Progenitor cell of endocrine pancreas (in vitro differentiated cells): ENCODE data around the gene PIP. TPM values are rescaled to one million over a fixed set of nuclear protein-coding genes. Genes with fewer than 3 reads are reported as not detected.
"Not testable (repeated sequence)": the region's sequence is repeated elsewhere in the genome, so short reads cannot be mapped to it uniquely, and the experiment has no call there.

ENCODE experiments used
- DNase-seq: peaks from one replicate; pipeline ENCODE4 v3.0.0; 2021; ENCODE audit warnings: low spot score; ENCODE audit not compliant: unreplicated experiment
- H3K27ac Mint-ChIP-seq: 2 replicates; pipeline ENCODE4 v1.8.0; 2021; ENCODE audit warnings: mild to moderate bottlenecking, moderate library complexity, mixed read lengths
- H3K27me3 Mint-ChIP-seq: 2 replicates; pipeline ENCODE4 v1.8.0; 2021; ENCODE audit warnings: mixed read lengths
- H3K36me3 Mint-ChIP-seq: 2 replicates; pipeline ENCODE4 v1.8.0; 2022; ENCODE audit warnings: mixed read lengths; ENCODE audit not compliant: insufficient read depth
- H3K4me1 Mint-ChIP-seq: 2 replicates; pipeline ENCODE4 v1.8.0; 2021; ENCODE audit warnings: low read depth, mixed read lengths
- H3K4me3 Mint-ChIP-seq: 2 replicates; pipeline ENCODE4 v1.8.0; 2021; ENCODE audit warnings: low read depth, mild to moderate bottlenecking, moderate library complexity, mixed read lengths
- H3K9me3 Mint-ChIP-seq: 2 replicates; pipeline ENCODE4 v1.8.0; 2021; ENCODE audit warnings: low read depth, mixed read lengths
- long read RNA-seq: library from polyadenylated mRNA; unstranded; transcript quantifications from one replicate; pipeline ENCODE4 v2.0.0, GENCODE V29; 2020
- total RNA-seq: library from RNA; stranded (reverse); gene quantifications from 2 replicates; pipeline ENCODE4 v1.2.1, GENCODE V29; 2021
- TF ChIP-seq, protein P1 (sequence below): fragments of 200-600 bp; sonication (generic); IDR thresholded peaks from one replicate; pipeline ENCODE4 v1.5.0; 2021; ENCODE audit warnings: antibody characterized with exemption, mild to moderate bottlenecking; ENCODE audit not compliant: unreplicated experiment

PIP gene, protein sequence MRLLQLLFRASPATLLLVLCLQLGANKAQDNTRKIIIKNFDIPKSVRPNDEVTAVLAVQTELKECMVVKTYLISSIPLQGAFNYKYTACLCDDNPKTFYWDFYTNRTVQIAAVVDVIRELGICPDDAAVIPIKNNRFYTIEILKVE
- not detected in 2 replicates for total RNA-seq
- long read RNA-seq, result 0 reads

GRCh38 chr7:143131781-143132180, at the start of gene PIP:
Gene PIP (plus strand): TSS chr7:143132077. CDS start chr7:143132117, 40 bp downstream.
- Mint-ChIP-seq H3K4me1 (peaks cover 9% of the 10 kb centered on the region), H3K4me3 (no peak within 1 kb of the TSS), H3K27me3 (no peaks in the 10 kb centered on the region), H3K27ac (no peak within 1 kb of the TSS), H3K36me3 (no peaks in the 10 kb centered on the region), H3K9me3 (no peaks in the 10 kb centered on the region)
- DNase-seq, result no peak
- TF ChIP-seq, protein P1, sequence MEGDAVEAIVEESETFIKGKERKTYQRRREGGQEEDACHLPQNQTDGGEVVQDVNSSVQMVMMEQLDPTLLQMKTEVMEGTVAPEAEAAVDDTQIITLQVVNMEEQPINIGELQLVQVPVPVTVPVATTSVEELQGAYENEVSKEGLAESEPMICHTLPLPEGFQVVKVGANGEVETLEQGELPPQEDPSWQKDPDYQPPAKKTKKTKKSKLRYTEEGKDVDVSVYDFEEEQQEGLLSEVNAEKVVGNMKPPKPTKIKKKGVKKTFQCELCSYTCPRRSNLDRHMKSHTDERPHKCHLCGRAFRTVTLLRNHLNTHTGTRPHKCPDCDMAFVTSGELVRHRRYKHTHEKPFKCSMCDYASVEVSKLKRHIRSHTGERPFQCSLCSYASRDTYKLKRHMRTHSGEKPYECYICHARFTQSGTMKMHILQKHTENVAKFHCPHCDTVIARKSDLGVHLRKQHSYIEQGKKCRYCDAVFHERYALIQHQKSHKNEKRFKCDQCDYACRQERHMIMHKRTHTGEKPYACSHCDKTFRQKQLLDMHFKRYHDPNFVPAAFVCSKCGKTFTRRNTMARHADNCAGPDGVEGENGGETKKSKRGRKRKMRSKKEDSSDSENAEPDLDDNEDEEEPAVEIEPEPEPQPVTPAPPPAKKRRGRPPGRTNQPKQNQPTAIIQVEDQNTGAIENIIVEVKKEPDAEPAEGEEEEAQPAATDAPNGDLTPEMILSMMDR, result no peak

- no peak overlapping the region for H3K27ac Mint-ChIP-seq
- TF ChIP-seq, protein P1, result no peak
- H3K4me3 Mint-ChIP-seq, result no peak overlapping the region
- no peaks in the 10 kb centered on the region for H3K4me1 Mint-ChIP-seq
- peaks cover 35% of the 10 kb centered on the region for H3K9me3 Mint-ChIP-seq
- no peaks in the 10 kb centered on the region for H3K27me3 Mint-ChIP-seq
- H3K36me3 Mint-ChIP-seq, result peaks cover 3% of the 10 kb centered on the region
- no peak for DNase-seq
Measured at GRCh38 chr7:143085109-143085508, 46.8 kb upstream of the PIP start.

DNA sequence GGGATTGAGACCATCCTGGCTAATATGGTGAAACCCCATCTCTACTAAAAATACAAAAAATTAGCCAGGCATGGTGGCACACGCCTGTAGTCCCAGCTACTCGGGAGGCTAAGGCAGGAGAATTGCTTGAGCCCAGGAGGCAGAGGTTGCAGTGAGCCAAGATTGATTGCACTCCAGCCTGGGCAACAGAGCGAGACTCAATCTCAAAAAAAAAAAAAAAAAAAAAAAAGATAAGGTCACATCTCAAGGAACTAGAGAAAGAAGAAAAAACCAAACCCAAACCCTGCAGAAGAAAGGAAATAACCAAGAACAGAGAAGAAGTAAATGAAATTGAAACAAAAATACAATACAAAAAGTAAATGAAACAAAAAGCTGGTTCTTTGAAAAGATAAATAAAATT, 46.3 kb upstream of the PIP start:
- not testable (repeated sequence) for H3K27me3 Mint-ChIP-seq, H3K27ac Mint-ChIP-seq, H3K4me1 Mint-ChIP-seq, H3K4me3 Mint-ChIP-seq, H3K36me3 Mint-ChIP-seq, DNase-seq
- peaks cover 35% of the 10 kb centered on the region for H3K9me3 Mint-ChIP-seq

DNA sequence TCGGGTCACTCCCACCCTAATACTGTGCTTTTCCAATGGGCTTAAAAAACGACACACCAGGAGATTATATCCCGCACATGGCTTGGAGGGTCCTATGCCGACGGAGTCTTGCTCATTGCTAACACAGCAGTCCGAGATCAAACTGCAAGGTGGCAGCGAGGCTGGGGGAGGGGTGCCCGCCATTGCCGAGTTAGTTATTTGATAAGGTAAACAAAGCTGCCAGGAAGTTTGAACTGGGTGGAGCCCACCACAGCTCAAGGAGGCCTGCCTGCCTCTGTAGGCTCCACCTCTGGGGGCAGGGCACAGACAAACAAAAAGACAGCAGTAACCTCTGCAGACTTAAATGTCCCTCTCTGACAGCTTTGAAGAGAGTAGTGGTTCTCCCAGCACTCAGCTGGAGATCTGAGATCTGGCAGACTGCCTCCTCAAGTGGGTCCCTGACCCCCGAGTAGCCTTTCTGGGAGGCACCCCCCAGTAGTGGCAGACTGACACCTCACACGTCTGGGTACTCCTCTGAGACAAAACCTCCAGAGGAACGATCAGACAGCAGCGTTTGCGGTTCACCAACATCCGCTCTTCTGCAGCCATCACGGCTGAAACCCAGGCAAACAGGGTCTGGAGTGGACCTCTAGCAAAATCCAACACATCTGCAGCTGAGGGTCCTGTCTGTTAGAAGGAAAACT, 43.2 kb upstream of the PIP start:
- H3K36me3 Mint-ChIP-seq, H3K4me3 Mint-ChIP-seq, H3K27ac Mint-ChIP-seq, DNase-seq, H3K27me3 Mint-ChIP-seq, H3K4me1 Mint-ChIP-seq: not testable (repeated sequence)
- H3K9me3 Mint-ChIP-seq, result peaks cover 24% of the 10 kb centered on the region

- Mint-ChIP-seq H3K27ac (no peak overlapping the region), H3K9me3 (peaks cover 25% of the 10 kb centered on the region), H3K4me3 (no peak overlapping the region), H3K27me3 (no peaks in the 10 kb centered on the region), H3K4me1 (no peaks in the 10 kb centered on the region), H3K36me3 (peaks cover 1% of the 10 kb centered on the region)
- no peak for DNase-seq
- TF ChIP-seq, protein P1, result no peak
Measured at GRCh38 chr7:143096146-143096545, 35.7 kb upstream of the PIP start.

DNA sequence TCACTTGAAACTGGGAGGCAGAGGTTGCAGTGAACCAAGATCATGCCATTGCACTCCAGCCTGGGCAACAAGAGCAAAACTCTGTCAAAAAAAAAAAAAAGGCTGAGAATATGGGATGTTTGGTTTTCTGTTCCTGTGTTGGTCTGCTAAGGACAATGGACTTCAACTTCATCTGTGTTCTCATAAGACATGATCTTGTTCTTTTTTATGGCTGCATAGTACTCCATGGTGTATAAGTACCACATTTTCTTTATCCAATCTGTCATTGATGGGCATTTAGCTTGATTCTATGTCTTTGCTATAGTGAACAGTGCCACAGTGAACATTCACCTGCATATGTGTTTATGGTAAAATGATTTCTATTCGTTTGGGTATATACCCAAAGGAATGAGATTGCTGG, 32.3 kb upstream of the PIP start:
- not testable (repeated sequence) for H3K27ac Mint-ChIP-seq, H3K4me1 Mint-ChIP-seq, H3K4me3 Mint-ChIP-seq, DNase-seq, H3K27me3 Mint-ChIP-seq, H3K36me3 Mint-ChIP-seq
- peaks cover 26% of the 10 kb centered on the region for H3K9me3 Mint-ChIP-seq

DNA sequence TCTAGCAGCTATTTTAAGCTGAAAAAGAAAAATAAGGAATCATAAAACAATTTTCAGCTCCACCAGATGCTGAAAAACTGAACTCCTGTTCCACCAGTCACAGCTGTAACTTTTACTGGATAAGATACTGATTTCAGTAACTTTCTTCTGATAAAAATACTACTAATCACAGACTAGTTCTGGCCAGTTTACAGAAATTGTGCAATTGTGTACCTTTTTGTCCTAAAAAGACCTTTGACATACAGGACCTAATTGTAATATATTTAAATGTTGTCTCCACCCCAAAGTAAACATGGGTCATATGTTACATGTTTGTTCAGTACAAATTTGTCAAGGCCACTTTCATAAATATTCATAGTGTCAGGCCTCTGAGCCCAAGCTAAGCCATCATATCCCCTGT, 27.1 kb upstream of the PIP start:
- no peak for DNase-seq
- Mint-ChIP-seq H3K9me3 (peaks cover 9% of the 10 kb centered on the region), H3K36me3 (peaks cover under 1% of the 10 kb centered on the region), H3K4me1 (no peaks in the 10 kb centered on the region), H3K27ac (no peak overlapping the region), H3K4me3 (no peak overlapping the region), H3K27me3 (no peaks in the 10 kb centered on the region)
- TF ChIP-seq, protein P1, result no peak

- H3K36me3 Mint-ChIP-seq, H3K4me3 Mint-ChIP-seq, H3K27ac Mint-ChIP-seq, H3K9me3 Mint-ChIP-seq, H3K4me1 Mint-ChIP-seq, H3K27me3 Mint-ChIP-seq, DNase-seq: not testable (repeated sequence)
Measured at GRCh38 chr7:143108019-143108418, 23.9 kb upstream of the PIP start.
